Islet of Langerhans (tissue), 1 donor: ENCODE measurements around the gene PHF8.

ENCODE experiments used
- FAIRE-seq: peaks from one replicate; lab custom pipeline; 2011; peaks lifted over from hg19 to GRCh38; lab: Jason Lieb, UNC

PHF8 gene

GRCh38 chrX:54012830-54013500 lies 31.3 kb downstream of the PHF8 start:
- no peak for FAIRE-seq

- no peak for FAIRE-seq
These were observed 36.6 kb downstream of the PHF8 start for GRCh38 chrX:54007682-54008081.

GRCh38 chrX:53997724-53998123 lies 46.5 kb downstream of the PHF8 start:
- no peak for FAIRE-seq

GRCh38 chrX:53992589-53992988 lies 51.7 kb downstream of the PHF8 start:
- FAIRE-seq: no peak

GRCh38 chrX:53990171-53990570 lies 54.1 kb downstream of the PHF8 start:
- FAIRE-seq: no peak

- FAIRE-seq: no peak
These were observed 59.4 kb downstream of the PHF8 start for GRCh38 chrX:53984895-53985294.

GRCh38 chrX:53974529-53974928 lies 69.7 kb downstream of the PHF8 start:
- FAIRE-seq: no peak

- no peak for FAIRE-seq
These were observed 74.7 kb downstream of the PHF8 start for GRCh38 chrX:53969540-53969939.

- no peak for FAIRE-seq
These were observed 94.0 kb downstream of the PHF8 start for GRCh38 chrX:53950130-53950733.

- no peak for FAIRE-seq
These were observed 104.1 kb downstream of the PHF8 start for GRCh38 chrX:53940180-53940579.

GRCh38 chrX:53939127-53939526 lies 105.1 kb downstream of the PHF8 start:
- no peak for FAIRE-seq

GRCh38 chrX:53930515-53931380 lies 113.5 kb downstream of the PHF8 start:
- no peak for FAIRE-seq

GRCh38 chrX:53926030-53926429 lies 118.2 kb downstream of the PHF8 start:
- no peak for FAIRE-seq

- FAIRE-seq: no peak
These were observed 125.6 kb downstream of the PHF8 start for GRCh38 chrX:53918702-53919101.

- FAIRE-seq: no peak
These were observed 143.7 kb downstream of the PHF8 start for GRCh38 chrX:53900623-53901022.

GRCh38 chrX:53895270-53895669 lies 149.0 kb downstream of the PHF8 start:
- FAIRE-seq: no peak
